ENCODE results near the gene SRM. TPM values are rescaled to one million over a fixed set of nuclear protein-coding genes. Genes with fewer than 3 reads are reported as not detected.
"Not testable (repeated sequence)": the region's sequence is repeated elsewhere in the genome, so short reads cannot be mapped to it uniquely, and the experiment has no call there.

Gene SRM
- total and polyA plus RNA-seq, 4 donors = 8.6 to 59.1 (median 24.3) TPM

DNA sequence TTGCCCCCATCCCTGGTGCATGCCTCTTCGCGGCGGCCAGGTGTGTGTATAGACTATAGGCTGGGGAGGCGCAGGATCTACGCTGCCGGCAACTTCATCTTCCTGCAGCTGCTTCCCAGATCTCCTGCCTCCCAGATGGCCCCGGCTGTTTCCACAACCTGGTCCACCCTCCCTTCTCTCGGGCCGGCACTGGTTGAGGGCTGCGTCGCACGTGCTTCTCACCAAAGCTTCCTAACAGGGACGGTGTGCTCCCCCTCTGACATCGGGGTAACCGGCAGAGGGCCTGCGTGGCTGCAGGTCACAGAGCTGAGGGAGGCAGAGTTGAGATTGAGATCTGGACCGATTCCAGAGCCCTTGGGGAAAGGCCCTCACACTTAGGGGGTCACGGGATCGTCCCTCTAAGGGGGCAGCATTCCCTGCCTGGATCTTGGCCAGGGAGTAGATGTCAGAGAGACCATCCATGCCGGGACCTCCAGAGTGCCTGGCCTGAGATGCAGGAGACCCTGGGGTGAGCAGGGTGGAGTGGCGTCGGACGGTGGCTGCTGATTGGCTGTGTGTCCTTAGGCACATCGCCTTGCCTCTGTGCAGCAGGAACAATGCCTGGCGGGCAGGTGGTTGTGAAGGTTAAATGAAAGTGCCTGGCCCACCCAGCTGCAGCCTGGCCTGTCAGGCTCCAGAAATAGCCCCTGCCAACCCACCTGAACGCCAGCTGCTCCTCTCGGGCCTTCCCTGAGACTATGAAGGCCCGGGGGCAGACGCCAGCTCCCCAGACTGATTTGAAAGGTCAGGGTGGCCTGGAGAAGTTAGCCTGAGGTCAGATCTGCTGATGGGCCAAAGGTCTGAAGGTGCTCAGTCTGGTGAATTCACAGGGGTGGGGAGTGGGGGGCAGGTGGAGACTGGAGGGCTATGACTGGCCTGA is 6.7 kb downstream of the SRM start (continued):
- TF ChIP-seq, protein P1, sequence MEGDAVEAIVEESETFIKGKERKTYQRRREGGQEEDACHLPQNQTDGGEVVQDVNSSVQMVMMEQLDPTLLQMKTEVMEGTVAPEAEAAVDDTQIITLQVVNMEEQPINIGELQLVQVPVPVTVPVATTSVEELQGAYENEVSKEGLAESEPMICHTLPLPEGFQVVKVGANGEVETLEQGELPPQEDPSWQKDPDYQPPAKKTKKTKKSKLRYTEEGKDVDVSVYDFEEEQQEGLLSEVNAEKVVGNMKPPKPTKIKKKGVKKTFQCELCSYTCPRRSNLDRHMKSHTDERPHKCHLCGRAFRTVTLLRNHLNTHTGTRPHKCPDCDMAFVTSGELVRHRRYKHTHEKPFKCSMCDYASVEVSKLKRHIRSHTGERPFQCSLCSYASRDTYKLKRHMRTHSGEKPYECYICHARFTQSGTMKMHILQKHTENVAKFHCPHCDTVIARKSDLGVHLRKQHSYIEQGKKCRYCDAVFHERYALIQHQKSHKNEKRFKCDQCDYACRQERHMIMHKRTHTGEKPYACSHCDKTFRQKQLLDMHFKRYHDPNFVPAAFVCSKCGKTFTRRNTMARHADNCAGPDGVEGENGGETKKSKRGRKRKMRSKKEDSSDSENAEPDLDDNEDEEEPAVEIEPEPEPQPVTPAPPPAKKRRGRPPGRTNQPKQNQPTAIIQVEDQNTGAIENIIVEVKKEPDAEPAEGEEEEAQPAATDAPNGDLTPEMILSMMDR (IDR thresholded peaks at IDR 0.05; ENCODE audit: low read depth, low read length, missing input control) = no peak
- TF ChIP-seq SP1 (IDR thresholded peaks at IDR 0.05) = no peak

DNA sequence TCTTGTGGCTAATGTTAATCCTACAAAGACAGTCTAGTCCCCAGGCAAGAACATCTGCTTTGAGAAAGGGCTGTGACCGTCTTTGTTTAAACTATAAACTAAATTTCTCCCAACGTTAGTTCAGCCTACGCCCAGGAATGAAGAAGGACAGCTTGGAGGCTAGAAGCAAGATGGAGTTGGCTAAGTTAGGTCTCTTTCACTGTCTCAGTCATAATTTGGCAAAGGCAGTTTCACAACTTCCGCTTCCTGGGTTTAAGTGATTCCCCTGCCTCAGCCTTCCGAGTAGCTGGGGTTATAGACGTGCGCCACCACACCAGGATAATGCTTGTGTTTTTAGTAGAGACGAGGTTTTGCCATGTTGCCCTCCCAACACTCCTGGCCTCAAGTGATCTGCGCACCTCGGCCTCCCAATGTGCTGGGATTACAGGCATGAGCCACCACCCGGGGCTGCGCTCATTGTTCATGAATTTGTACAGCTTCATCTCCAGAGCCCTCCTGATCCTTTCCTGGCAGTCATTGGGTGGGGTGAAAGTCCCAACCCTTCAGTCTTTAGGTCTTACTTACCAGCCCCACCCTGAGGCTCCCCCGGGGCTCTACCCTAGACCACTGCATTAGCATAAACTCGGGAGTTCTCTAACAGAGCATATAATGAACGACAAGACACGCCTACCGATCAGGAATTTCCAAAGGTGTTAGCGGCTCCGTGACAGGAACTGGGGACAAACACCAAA is 7.9 kb downstream of the SRM start:
- Histone ChIP-seq H3K4me1 (ENCODE audit: control insufficient read depth in 4 of 4, insufficient read depth in 4 of 4, low read length in 3 of 4) (peaks cover 0 to 10% (median 3%) of the 10 kb centered on the region in 4 donors), H3K9ac (ENCODE audit: low read depth in 1 of 2, low read length in 2 of 2) (no peak overlapping the region), H3K36me3 (ENCODE audit: control insufficient read depth in 4 of 4, insufficient read depth in 3 of 4, low read depth in 1 of 4, low read length in 3 of 4) (peaks cover 0 to 15% (median 6%) of the 10 kb centered on the region in 4 donors), H3K4me3 (ENCODE audit: low read depth in 1 of 3, low read length in 3 of 3) (no peak overlapping the region), H3K27ac (ENCODE audit: low read depth in 1 of 2, low read length in 2 of 2) (no peak overlapping the region), H3K9me3 (ENCODE audit: control insufficient read depth in 4 of 4, low read length in 3 of 4) (no peaks in the 10 kb centered on the region), H3K27me3 (ENCODE audit: control insufficient read depth in 4 of 4, insufficient read depth in 4 of 4, low read length in 3 of 4) (no peaks in the 10 kb centered on the region)
- DNase-seq (ENCODE audit: low spot score) = no peak
- TF ChIP-seq, protein P2, sequence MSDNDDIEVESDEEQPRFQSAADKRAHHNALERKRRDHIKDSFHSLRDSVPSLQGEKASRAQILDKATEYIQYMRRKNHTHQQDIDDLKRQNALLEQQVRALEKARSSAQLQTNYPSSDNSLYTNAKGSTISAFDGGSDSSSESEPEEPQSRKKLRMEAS (IDR thresholded peaks at IDR 0.05) = no peak
- TF ChIP-seq NR2F2 (IDR thresholded peaks at IDR 0.05) (no peak), RAD21 (IDR thresholded peaks at IDR 0.05) (no peak), SP1 (IDR thresholded peaks at IDR 0.05) (no peak), EGR1 (IDR thresholded peaks at IDR 0.05; ENCODE audit: low read depth in 2 of 2) (no peak), JUND (IDR thresholded peaks at IDR 0.05) (no peak), HNF4G (IDR thresholded peaks at IDR 0.05) (no peak), RXRA (IDR thresholded peaks at IDR 0.05) (no peak), GABPA (IDR thresholded peaks at IDR 0.05 in 1 of 2, conservative IDR thresholded peaks at IDR 0.05 in 1 of 2) (no peak), YY1 (IDR thresholded peaks at IDR 0.05) (no peak), FOXA1 (IDR thresholded peaks at IDR 0.05) (no peak), FOXA2 (IDR thresholded peaks at IDR 0.05) (no peak), HNF4A (conservative IDR thresholded peaks at IDR 0.05) (no peak)
- TF ChIP-seq, protein P3, sequence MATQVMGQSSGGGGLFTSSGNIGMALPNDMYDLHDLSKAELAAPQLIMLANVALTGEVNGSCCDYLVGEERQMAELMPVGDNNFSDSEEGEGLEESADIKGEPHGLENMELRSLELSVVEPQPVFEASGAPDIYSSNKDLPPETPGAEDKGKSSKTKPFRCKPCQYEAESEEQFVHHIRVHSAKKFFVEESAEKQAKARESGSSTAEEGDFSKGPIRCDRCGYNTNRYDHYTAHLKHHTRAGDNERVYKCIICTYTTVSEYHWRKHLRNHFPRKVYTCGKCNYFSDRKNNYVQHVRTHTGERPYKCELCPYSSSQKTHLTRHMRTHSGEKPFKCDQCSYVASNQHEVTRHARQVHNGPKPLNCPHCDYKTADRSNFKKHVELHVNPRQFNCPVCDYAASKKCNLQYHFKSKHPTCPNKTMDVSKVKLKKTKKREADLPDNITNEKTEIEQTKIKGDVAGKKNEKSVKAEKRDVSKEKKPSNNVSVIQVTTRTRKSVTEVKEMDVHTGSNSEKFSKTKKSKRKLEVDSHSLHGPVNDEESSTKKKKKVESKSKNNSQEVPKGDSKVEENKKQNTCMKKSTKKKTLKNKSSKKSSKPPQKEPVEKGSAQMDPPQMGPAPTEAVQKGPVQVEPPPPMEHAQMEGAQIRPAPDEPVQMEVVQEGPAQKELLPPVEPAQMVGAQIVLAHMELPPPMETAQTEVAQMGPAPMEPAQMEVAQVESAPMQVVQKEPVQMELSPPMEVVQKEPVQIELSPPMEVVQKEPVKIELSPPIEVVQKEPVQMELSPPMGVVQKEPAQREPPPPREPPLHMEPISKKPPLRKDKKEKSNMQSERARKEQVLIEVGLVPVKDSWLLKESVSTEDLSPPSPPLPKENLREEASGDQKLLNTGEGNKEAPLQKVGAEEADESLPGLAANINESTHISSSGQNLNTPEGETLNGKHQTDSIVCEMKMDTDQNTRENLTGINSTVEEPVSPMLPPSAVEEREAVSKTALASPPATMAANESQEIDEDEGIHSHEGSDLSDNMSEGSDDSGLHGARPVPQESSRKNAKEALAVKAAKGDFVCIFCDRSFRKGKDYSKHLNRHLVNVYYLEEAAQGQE (IDR thresholded peaks at IDR 0.05) = no peak
- TF ChIP-seq, protein P4, sequence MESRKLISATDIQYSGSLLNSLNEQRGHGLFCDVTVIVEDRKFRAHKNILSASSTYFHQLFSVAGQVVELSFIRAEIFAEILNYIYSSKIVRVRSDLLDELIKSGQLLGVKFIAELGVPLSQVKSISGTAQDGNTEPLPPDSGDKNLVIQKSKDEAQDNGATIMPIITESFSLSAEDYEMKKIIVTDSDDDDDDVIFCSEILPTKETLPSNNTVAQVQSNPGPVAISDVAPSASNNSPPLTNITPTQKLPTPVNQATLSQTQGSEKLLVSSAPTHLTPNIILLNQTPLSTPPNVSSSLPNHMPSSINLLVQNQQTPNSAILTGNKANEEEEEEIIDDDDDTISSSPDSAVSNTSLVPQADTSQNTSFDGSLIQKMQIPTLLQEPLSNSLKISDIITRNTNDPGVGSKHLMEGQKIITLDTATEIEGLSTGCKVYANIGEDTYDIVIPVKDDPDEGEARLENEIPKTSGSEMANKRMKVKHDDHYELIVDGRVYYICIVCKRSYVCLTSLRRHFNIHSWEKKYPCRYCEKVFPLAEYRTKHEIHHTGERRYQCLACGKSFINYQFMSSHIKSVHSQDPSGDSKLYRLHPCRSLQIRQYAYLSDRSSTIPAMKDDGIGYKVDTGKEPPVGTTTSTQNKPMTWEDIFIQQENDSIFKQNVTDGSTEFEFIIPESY (IDR thresholded peaks at IDR 0.05) = no peak
- WGBS = 71% methylated on average over 19 of the region's 19 CpGs

DNA sequence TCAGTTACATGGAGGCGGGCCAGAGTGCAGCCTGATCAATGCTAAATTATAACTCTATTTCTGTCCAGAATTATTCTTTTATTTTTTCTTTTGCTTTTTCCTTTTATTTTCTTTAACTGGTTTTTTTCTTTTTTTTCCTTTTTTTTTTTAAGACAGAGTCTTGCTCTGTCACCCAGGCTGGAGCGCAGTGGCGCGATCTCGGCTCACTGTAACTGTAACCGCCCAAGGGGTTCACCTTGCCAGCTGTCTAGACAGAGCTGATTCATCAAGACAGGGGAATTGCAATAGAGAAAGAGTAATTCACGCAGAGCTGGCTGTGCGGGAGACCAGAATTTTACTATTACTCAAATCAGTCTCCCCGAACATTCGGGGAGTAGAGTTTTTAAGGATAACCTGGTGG is 8.7 kb downstream of the SRM start:
- not testable (repeated sequence) for H3K9ac ChIP-seq (ENCODE audit: low read depth in 1 of 2, low read length in 2 of 2); DNase-seq (ENCODE audit: low spot score)
- WGBS = 95% methylated on average over 10 of the region's 10 CpGs

More for the DNA sequence above, 8.7 kb downstream of the SRM start:
- H3K4me1 ChIP-seq (ENCODE audit: control insufficient read depth in 4 of 4, insufficient read depth in 4 of 4, low read length in 3 of 4); H3K27ac ChIP-seq (ENCODE audit: low read depth in 1 of 2, low read length in 2 of 2); H3K4me3 ChIP-seq (ENCODE audit: low read depth in 1 of 3, low read length in 3 of 3); H3K36me3 ChIP-seq (ENCODE audit: control insufficient read depth in 4 of 4, insufficient read depth in 3 of 4, low read depth in 1 of 4, low read length in 3 of 4); H3K9me3 ChIP-seq (ENCODE audit: control insufficient read depth in 4 of 4, low read length in 3 of 4); H3K27me3 ChIP-seq (ENCODE audit: control insufficient read depth in 4 of 4, insufficient read depth in 4 of 4, low read length in 3 of 4): not testable (repeated sequence)

Data from liver (tissue), 9 donors.